NCI-H526 treated with DMSO at 0.1 percent for 48 hours (cell line): Measurements from ENCODE around the gene CNBD2.
A peak's percentile ranks its signal among the peaks of the same experiment; 100 is the strongest.
"Not testable (repeated sequence)": the region's sequence is repeated elsewhere in the genome, so short reads cannot be mapped to it uniquely, and the experiment has no call there.

Source experiments
- DNase-seq: peaks from one replicate; lab custom pipeline; 2025; lab: John Stamatoyannopoulos, UW

Gene CNBD2

DNA sequence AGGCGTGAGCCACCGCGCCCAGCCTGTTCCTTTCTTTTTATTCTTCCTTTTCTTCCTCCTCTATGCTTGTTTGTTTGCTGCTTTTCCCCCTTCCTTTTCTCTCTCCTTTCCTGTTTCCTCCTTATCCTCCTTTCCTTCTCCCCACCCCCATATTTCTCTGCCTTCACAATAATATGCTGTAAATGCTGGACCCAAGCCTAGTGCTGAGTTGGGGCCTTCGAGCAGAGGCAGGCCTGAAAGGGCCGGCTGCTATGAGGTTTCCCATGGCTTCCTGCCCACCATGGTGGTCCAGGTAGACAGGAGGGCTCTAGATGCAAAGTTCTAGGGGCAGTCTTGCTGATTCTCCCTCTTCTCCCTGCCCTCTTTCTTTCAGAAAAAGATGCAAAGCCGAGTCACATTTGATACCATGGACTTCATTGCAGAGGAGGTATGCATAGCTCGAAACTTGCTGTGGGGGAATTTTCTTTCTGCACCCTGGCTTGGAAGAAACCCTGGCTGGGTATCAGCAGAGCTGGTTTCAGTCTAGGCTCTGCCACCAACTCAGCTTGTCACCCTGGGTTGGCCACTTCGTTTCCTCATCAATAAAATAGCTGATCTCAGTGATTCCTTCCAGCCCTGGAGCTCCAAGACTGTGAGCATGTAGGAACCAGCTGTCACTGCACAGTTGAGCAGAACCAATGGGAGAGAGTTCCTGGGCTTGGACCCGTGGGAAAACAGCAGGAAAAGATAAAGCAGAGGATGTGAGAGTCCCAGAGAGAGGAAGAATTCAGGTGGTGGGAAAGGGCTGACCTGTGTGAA lies 7.4 kb downstream of the CNBD2 start:
- DNase-seq: no peak

DNA sequence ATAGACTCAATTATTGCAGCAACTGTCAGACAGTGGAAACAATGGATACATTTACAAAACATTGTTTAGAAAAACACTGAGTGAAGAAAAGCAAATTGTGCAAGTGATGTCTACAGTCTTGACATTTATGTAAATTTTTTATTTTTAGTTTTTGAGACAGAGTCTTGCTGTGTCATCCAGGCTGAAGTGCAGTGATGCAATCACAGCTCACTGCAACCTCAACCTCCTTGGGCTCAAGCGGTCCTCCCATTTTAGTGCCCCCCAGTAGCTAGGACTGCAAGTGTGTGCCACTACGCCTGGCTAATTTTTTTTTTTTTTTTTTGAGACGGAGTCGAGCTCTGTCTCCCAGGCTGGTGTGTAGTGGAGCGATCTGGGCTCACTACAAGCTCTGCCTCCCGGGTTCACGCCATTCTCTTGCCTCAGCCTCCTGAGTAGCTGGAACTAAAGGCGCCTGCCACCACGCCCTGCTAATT lies 9.7 kb downstream of the CNBD2 start:
- DNase-seq: no peak

DNA sequence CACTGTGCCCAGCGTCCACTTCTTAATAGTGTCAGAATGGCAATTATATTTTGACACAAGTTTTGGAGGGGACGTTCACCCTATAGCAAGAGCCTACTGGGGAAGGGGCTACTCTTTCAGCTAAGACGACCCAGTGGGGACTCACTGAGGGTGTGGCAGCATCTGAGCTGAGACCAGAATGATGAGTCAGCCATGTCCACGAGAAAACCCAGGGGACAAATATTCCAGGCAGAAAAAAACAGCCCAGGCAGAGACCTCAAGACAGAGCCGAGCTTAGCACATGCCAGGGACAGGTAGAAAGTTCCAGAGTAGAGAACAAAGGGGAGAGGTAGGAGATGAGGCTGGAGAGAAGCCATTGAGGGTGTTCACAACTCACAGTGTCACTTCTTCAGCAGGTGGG lies 11.2 kb downstream of the CNBD2 start:
- no peak for DNase-seq

GRCh38 chr20:35981969-35982368 lies 13.6 kb downstream of the CNBD2 start:
- no peak for DNase-seq

DNA sequence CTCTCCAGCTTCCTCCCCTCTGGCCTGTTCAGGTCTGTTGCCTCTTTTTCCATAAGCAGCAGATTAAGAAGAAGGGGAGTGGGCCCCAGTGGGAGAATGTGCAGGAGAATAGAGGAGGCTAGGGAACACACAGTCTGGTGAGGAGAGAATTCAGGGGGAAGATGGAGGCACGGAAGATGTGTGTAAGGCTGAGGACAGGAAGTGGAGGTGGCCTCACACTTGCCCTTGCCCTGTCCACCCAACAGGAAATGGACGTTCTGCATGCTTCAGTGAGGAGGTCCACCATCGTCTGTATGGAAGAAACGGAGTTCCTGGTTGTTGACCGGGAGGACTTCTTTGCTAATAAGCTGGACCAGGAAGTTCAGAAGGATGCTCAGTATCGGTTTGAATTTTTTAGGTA lies 16.0 kb downstream of the CNBD2 start:
- no peak for DNase-seq

GRCh38 chr20:35985806-35986205 lies 17.4 kb downstream of the CNBD2 start:
- no peak for DNase-seq

- no peak for DNase-seq
These were observed 20.6 kb downstream of the CNBD2 start for GRCh38 chr20:35988910-35989463.

DNA sequence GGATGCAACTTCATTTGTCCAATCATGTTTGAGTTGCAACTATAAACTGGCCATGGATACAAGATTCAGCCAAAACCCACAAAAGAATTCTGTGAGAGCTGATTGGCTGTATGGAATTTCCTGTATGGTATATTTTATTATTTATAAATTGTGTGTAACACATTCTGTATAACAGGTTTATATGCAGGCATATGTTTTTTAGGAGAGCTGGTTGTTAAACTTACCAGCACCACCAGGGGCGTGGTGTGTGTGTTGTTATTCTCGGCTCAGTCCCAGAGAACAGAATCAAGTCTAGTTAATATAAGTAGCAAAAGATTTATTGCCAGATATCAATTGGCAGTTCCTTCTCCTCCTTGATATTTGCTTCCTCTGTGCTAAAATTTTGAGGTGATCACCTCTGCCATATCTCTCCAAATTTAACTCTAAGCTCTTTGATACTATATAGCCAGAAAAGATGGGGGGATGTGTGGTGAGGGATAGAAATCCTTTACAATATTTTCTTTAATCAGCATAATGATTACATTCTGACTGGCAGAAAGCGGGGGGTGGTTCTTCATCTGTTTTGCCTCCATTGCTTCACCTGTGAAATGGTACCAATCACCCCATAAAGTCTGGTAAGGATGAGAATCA lies 22.9 kb downstream of the CNBD2 start:
- no peak for DNase-seq

DNA sequence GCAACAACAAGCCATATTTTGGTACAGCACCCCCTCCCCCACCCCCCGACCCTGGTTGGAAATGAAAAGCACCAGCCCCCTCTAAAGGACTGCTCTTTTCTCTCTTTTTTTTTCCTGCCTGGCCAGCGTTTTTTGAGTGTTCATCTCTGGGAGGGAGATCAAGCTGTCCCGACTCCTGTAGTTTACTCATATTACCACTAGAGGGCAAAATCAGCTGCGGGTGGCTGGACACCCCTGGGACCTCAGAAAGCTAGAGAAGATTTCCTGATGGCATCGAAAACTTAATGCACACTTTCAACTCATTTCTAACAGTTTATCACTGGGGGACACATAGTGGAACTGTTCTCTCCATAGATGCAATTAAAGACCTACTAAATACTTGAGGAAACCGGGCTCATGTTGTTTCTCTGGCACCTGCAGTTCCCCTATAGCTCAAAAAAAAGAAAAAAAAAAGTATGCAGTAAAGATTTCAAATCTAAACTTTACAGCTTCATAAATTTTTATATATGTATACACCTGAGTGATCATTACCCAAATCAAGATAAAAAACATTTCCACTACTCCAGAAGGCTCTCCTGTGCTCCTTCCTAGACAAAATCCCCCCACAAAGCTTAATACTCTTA lies 24.4 kb downstream of the CNBD2 start:
- peak; percentile 63 for DNase-seq

GRCh38 chr20:35994994-35995453 lies 26.6 kb downstream of the CNBD2 start:
- DNase-seq: peak; percentile 93

- not testable (repeated sequence) for DNase-seq
These were observed 28.1 kb downstream of the CNBD2 start for GRCh38 chr20:35996492-35996891.

DNA sequence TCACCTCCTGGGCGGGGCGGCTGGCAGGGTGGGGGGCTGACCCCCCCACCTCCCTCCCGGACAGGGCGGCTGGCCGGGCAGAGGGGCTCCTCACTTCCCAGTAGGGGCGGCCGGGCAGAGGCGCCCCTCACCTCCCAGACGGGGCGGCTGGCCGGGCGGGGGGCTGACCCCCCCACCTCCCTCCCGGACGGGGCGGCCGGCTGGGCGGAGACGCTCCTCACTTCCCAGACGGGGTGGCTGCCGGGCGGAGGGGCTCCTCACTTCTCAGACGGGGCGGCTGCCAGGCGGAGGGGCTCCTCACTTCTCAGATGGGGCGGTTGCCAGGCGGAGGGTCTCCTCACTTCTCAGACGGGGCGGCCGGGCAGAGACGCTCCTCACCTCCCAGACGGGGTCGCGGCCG lies 32.9 kb downstream of the CNBD2 start:
- DNase-seq: not testable (repeated sequence)

GRCh38 chr20:36002855-36003254 lies 34.5 kb downstream of the CNBD2 start:
- no peak for DNase-seq

GRCh38 chr20:36004045-36004444 lies 35.7 kb downstream of the CNBD2 start:
- DNase-seq: no peak

- no peak for DNase-seq
These were observed 40.2 kb downstream of the CNBD2 start for GRCh38 chr20:36008461-36009035.

DNA sequence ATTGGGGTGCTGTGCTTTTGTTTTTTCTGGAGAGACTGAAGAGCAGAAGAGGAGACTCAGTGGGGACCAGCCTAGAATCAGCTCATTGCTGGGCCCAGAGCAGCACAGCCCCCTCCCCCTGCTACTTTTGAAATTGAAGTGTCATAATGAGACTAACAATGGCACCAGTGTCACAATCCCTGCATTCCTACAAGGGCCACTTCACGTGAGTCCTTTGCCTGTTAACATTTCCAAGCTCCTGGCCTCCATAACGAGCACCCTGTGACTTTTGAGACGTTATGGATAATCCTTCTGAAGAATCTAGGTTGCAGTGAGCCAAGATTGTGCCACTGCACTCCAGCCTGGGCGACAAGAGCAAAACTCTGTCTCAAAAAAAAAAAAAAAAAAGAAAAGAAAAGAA lies 41.7 kb downstream of the CNBD2 start:
- no peak for DNase-seq

- DNase-seq: no peak
These were observed 42.4 kb downstream of the CNBD2 start for GRCh38 chr20:36010825-36011224.

GRCh38 chr20:36015806-36016403 lies 47.5 kb downstream of the CNBD2 start:
- DNase-seq: no peak

DNA sequence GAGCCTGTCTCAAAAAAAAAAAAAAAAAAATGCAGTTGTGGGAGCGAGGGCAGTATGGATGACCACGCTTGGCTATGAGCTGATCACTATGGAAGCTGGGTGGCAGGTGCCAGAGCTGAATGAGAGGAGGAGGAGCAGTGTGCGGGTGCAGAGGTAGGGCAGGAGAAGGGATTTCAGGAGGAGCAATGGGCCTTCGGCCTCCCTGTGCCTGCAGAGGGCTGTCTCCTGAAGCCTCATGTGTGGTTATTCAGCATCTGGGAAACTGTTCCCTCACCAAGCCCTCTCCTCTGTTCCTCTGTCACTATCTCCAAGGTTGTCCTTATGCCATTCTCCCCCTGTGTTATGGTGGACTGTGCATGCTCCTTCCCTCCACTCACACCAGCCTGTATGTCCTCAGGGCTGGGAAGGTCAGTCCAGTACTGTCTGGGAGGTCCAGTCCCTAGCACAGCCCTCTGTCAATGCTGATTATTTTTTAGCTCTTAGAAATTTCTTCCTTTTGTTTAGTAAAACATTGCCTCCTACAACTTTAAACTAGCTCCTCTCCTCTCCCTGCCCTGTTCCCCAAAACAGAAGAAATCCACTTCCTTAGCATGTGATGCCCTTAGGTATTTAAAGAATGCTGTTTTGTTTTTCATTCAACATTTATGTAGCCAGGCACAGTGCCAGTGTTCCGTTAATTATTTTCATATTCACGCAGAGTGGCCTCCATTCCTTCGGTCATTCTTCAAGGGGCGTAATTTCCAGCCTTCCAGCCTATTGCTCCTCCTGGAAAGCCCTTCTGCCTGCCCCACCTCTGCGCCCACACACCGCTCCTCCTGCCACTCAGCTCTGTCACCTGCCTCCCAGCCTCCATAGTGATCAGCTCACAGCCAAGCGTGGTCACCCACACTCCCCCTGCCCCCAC lies 48.9 kb downstream of the CNBD2 start:
- no peak for DNase-seq

DNA sequence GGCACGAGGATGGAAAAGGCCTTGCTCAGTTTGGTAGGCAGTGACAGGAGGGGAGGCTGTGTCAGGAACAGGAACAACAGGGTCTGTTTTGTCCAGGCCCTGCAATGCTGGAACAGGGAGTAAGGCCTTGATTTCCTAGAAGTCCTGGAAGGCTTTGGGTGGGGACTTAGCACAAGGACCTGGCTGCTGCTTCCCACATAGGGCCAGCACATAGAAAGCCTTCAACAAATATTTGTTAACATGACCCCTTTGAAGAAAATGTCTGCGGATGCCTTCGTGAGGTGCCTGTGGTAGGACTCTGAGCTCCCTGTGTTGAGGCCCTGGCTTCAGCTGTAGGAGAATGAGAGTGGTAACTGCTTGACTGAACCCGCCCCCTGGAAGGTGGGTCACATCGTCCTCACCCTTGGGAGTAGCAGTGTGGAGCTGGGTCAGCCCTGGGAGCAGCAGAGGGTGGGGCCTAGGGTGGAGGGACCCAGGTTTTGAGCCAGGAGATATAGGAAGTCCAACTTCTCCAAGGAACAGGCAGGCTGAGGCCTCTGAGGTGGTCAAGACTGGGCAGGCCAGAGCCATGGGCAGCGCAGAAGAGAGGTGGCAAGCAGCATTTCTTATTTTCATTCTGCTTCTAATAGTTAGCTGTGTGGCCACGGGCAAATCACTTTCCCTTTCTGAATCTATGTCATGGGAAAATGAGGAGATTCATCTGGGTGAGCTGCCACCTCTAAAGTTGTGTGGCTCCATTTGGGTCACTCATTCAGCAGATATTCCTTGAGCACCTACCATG lies 50.0 kb downstream of the CNBD2 start:
- no peak for DNase-seq
